Prostate gland (tissue), 2 donors: ENCODE measurements around the gene GALNT7. TPM values are rescaled to one million over a fixed set of nuclear protein-coding genes. Genes with fewer than 3 reads are reported as not detected.
"Not testable (repeated sequence)": the region's sequence is repeated elsewhere in the genome, so short reads cannot be mapped to it uniquely, and the experiment has no call there.

Source experiments
- DNase-seq: peaks from one replicate; pipeline ENCODE4 v3.0.0-alpha.2; 2019; ENCODE audit warnings: low spot score
- H3K27ac ChIP-seq, 2 donors: fragments of 200-600 bp; sonication (generic); 2 replicates each; pipeline ENCODE4 v1.5.1; 2017 to 2019
- H3K27me3 ChIP-seq: fragments of 200-600 bp; sonication (generic); replicated peaks from 2 replicates; pipeline ENCODE4 v1.5.1; 2019; ENCODE audit not compliant: insufficient read depth
- H3K36me3 ChIP-seq, 2 donors: fragments of 200-600 bp; sonication (generic); 1 replicate in 1 of 2; 2 replicates in 1 of 2; pipeline versions ENCODE4 v1.5.1 to v1.8.1; 2017 to 2019
- H3K4me1 ChIP-seq: fragments of 200-600 bp; sonication (generic); replicated peaks from 2 replicates; pipeline ENCODE4 v1.5.1; 2019
- H3K4me3 ChIP-seq, 2 donors: fragments of 200-600 bp; sonication (generic); 2 replicates each; pipeline ENCODE4 v1.5.1; 2017 to 2019
- H3K9me3 ChIP-seq: fragments of 200-600 bp; sonication (generic); 2 replicates; pipeline ENCODE4 v1.5.1; 2017
- POLR2A ChIP-seq: fragments of 450-650 bp; IDR thresholded peaks from one replicate; pipeline ENCODE4 v1.6.1; 2016; ENCODE audit warnings: antibody characterized with exemption, mild to moderate bottlenecking
- POLR2AphosphoS5 ChIP-seq: sonication (generic); formaldehyde crosslinking; IDR thresholded peaks from one replicate; pipeline ENCODE4 v1.6.1; 2017; ENCODE audit warnings: antibody characterized with exemption
- WGBS: methylation state at CpG from one replicate; pipeline ENCODE4 v1.1.5; 2018; 5-methylcytosine and 5-hydroxymethylcytosine counted together
- intact Hi-C: fragments of 100-400 bp; cut with DNase I; formaldehyde crosslinking; loops from one replicate; pipeline ENCODE4 v1.14.2; 2022
- total RNA-seq, 2 donors: library from RNA; depleted of rRNA; stranded (reverse); fragments of >200 nt; gene quantifications; one replicate each; pipeline ENCODE4 v1.1.0, GENCODE V29; 2016
- TF ChIP-seq, protein P1 (sequence below), 4 experiments: fragments of 200-600 bp in 2 of 4; fragments of 450-650 bp in 2 of 4; sonication (generic) in 2 of 4; IDR thresholded peaks; 1 replicate in 3 of 4; 2 replicates in 1 of 4; pipeline ENCODE4 v1.5.1; 2016 to 2019; ENCODE audit warnings: antibody characterized with exemption in 4 of 4, mild to moderate bottlenecking in 2 of 4, moderate library complexity in 2 of 4

The GALNT7 gene
- total RNA-seq, 2 donors from 2014 or later, result 45.5 to 109 TPM

- TF ChIP-seq, protein P1, sequence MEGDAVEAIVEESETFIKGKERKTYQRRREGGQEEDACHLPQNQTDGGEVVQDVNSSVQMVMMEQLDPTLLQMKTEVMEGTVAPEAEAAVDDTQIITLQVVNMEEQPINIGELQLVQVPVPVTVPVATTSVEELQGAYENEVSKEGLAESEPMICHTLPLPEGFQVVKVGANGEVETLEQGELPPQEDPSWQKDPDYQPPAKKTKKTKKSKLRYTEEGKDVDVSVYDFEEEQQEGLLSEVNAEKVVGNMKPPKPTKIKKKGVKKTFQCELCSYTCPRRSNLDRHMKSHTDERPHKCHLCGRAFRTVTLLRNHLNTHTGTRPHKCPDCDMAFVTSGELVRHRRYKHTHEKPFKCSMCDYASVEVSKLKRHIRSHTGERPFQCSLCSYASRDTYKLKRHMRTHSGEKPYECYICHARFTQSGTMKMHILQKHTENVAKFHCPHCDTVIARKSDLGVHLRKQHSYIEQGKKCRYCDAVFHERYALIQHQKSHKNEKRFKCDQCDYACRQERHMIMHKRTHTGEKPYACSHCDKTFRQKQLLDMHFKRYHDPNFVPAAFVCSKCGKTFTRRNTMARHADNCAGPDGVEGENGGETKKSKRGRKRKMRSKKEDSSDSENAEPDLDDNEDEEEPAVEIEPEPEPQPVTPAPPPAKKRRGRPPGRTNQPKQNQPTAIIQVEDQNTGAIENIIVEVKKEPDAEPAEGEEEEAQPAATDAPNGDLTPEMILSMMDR (IDR thresholded peaks at IDR 0.05), result no peak
- no peak for TF ChIP-seq POLR2AphosphoS5
- no peak for TF ChIP-seq POLR2A
- Histone ChIP-seq H3K27ac (no peak overlapping the region), H3K9me3 (no peaks in the 10 kb centered on the region), H3K4me1 (no peaks in the 10 kb centered on the region), H3K27me3 (no peaks in the 10 kb centered on the region), H3K4me3 (no peak overlapping the region), H3K36me3 (no peaks in the 10 kb centered on the region)
- 92% methylated on average over 3 of the region's 3 CpGs for WGBS
- DNase-seq, result no peak
- intact Hi-C loops, result no loop called here
These were observed 13.2 kb downstream of the GALNT7 start for GRCh38 chr4:173181848-173182247.

GRCh38 chr4:173182403-173182802 is 13.8 kb downstream of the GALNT7 start:
- 79% methylated on average over 4 of the region's 4 CpGs for WGBS
- H3K4me3 ChIP-seq, result no peak overlapping the region
- intact Hi-C loops, result no loop called here
- H3K36me3 ChIP-seq, result no peaks in the 10 kb centered on the region
- no peaks in the 10 kb centered on the region for H3K4me1 ChIP-seq
- H3K27me3 ChIP-seq, result no peaks in the 10 kb centered on the region
- TF ChIP-seq POLR2A, result no peak
- no peak for TF ChIP-seq POLR2AphosphoS5
- TF ChIP-seq, protein P1 (IDR thresholded peaks at IDR 0.05), result no peak
- H3K27ac ChIP-seq, result no peak overlapping the region
- H3K9me3 ChIP-seq, result no peaks in the 10 kb centered on the region
- no peak for DNase-seq

DNA sequence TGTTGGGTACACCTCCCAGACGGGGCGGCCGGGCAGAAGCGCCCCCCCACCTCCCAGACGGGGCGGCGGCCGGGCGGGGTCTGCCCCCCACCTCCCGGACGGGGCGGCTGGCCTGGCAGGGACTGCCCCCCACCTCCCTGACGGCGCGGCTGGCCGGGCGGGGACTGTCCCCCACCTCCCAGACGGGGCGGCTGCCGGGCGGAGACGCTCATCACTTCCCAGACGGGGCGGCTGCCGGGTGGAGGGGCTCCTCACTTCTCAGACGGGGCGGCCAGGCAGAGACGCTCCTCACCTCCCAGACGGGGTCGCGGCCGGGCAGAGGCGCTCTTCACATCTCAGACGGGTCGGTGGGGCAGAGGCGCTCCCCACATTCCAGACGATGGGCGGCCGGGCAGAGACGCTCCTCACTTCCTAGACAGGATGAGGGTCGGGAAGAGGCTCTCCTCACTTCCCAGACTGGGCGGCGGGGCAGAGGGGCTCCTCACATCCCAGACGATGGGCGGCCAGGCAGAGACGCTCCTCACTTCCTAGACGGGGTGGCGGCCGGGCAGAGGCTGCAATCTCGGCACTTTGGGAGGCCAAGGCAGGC is 15.1 kb downstream of the GALNT7 start:
- H3K27me3 ChIP-seq, DNase-seq, intact Hi-C loops, H3K4me1 ChIP-seq, H3K27ac ChIP-seq, H3K4me3 ChIP-seq, H3K9me3 ChIP-seq, H3K36me3 ChIP-seq: not testable (repeated sequence)
- WGBS, result 97% methylated on average over 35 of the region's 50 CpGs

- H3K27me3 ChIP-seq, result no peaks in the 10 kb centered on the region
- H3K9me3 ChIP-seq, result no peaks in the 10 kb centered on the region
- no peak overlapping the region for H3K4me3 ChIP-seq
- H3K4me1 ChIP-seq, result no peaks in the 10 kb centered on the region
- H3K27ac ChIP-seq, result no peak overlapping the region
- intact Hi-C loops, result no loop called here
- DNase-seq, result no peak
- 80% methylated on average over 5 of the region's 5 CpGs for WGBS
- no peaks in the 10 kb centered on the region for H3K36me3 ChIP-seq
- TF ChIP-seq, protein P1 (IDR thresholded peaks at IDR 0.05), result no peak
- no peak for TF ChIP-seq POLR2AphosphoS5
- TF ChIP-seq POLR2A, result no peak
These were observed 17.4 kb downstream of the GALNT7 start for GRCh38 chr4:173185847-173186510.

GRCh38 chr4:173187732-173188131 is 19.1 kb downstream of the GALNT7 start:
- WGBS, result 92% methylated on average over 1 of the region's 1 CpG
- H3K9me3 ChIP-seq, result no peaks in the 10 kb centered on the region
- TF ChIP-seq POLR2A (no peak), POLR2AphosphoS5 (no peak)
- TF ChIP-seq, protein P1 (IDR thresholded peaks at IDR 0.05), result no peak
- H3K27me3 ChIP-seq, result no peaks in the 10 kb centered on the region
- DNase-seq, result no peak
- intact Hi-C loops, result no loop called here
- H3K36me3 ChIP-seq, result no peaks in the 10 kb centered on the region
- H3K27ac ChIP-seq, result no peak overlapping the region
- no peaks in the 10 kb centered on the region for H3K4me1 ChIP-seq
- no peak overlapping the region for H3K4me3 ChIP-seq
